ENCODE results near the gene FAM219B. TPM values are rescaled to one million over a fixed set of nuclear protein-coding genes. Genes with fewer than 3 reads are reported as not detected.

The FAM219B gene
- total and polyA plus RNA-seq, 2 experiments from 2014 or later: 28.8 to 61.4 TPM

DNA sequence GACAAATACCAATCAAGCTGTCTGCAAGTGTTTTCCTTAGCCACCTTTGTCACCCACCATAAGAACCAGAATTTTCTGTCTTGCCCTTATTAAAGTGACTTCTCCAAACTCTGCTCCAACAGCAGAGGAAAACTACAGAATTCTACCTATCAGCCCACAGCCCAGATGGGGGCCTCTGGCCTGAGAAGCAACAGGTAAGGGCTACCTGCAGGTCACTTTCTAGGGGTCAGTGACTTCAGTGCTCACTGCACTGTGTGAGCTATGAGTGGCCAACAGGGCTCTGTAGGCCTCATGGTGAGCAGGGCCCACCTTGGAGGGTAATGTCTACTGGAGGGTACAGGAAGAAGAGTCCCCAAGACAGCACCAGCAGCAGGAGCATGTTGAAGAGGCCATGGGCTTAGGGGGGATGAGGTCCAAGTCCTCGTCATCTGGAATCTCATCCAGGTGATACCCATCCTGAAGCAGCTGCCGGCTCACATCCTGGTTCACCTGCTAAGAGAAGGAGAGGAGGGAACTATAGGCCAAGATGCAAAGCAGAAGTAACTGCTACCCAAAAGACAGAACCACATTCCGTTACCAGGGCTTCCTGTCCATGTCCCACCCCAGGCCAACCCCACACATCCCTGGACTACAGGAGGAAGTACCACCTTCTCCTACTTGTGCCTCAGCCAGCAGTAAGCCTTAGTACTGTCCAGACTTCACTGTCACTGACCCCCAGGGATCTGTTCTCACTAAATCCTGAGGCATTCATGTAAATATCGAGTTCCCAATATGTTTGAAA is 4.2 kb downstream of the FAM219B start:
- no peak for TF ChIP-seq CTCF (conservative IDR thresholded peaks at IDR 0.05; ENCODE audit: low read depth in 2 of 2)
- TF ChIP-seq EZH2phosphoT487 (IDR thresholded peaks at IDR 0.05; ENCODE audit: unreplicated experiment): no peak
- TF ChIP-seq EZH2 (IDR thresholded peaks at IDR 0.05; ENCODE audit: low read depth, unreplicated experiment): no peak
- no peak for TF ChIP-seq REST (IDR thresholded peaks at IDR 0.05; ENCODE audit: unreplicated experiment)
- no peak for TF ChIP-seq NANOG (IDR thresholded peaks at IDR 0.05; ENCODE audit: borderline replicate concordance)
- no peak for TF ChIP-seq ZNF114 (CRISPR knock-in tag; IDR thresholded peaks at IDR 0.05)
- TF ChIP-seq, protein P1, sequence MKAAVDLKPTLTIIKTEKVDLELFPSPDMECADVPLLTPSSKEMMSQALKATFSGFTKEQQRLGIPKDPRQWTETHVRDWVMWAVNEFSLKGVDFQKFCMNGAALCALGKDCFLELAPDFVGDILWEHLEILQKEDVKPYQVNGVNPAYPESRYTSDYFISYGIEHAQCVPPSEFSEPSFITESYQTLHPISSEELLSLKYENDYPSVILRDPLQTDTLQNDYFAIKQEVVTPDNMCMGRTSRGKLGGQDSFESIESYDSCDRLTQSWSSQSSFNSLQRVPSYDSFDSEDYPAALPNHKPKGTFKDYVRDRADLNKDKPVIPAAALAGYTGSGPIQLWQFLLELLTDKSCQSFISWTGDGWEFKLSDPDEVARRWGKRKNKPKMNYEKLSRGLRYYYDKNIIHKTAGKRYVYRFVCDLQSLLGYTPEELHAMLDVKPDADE (IDR thresholded peaks at IDR 0.05): no peak
- TF ChIP-seq, protein P2, sequence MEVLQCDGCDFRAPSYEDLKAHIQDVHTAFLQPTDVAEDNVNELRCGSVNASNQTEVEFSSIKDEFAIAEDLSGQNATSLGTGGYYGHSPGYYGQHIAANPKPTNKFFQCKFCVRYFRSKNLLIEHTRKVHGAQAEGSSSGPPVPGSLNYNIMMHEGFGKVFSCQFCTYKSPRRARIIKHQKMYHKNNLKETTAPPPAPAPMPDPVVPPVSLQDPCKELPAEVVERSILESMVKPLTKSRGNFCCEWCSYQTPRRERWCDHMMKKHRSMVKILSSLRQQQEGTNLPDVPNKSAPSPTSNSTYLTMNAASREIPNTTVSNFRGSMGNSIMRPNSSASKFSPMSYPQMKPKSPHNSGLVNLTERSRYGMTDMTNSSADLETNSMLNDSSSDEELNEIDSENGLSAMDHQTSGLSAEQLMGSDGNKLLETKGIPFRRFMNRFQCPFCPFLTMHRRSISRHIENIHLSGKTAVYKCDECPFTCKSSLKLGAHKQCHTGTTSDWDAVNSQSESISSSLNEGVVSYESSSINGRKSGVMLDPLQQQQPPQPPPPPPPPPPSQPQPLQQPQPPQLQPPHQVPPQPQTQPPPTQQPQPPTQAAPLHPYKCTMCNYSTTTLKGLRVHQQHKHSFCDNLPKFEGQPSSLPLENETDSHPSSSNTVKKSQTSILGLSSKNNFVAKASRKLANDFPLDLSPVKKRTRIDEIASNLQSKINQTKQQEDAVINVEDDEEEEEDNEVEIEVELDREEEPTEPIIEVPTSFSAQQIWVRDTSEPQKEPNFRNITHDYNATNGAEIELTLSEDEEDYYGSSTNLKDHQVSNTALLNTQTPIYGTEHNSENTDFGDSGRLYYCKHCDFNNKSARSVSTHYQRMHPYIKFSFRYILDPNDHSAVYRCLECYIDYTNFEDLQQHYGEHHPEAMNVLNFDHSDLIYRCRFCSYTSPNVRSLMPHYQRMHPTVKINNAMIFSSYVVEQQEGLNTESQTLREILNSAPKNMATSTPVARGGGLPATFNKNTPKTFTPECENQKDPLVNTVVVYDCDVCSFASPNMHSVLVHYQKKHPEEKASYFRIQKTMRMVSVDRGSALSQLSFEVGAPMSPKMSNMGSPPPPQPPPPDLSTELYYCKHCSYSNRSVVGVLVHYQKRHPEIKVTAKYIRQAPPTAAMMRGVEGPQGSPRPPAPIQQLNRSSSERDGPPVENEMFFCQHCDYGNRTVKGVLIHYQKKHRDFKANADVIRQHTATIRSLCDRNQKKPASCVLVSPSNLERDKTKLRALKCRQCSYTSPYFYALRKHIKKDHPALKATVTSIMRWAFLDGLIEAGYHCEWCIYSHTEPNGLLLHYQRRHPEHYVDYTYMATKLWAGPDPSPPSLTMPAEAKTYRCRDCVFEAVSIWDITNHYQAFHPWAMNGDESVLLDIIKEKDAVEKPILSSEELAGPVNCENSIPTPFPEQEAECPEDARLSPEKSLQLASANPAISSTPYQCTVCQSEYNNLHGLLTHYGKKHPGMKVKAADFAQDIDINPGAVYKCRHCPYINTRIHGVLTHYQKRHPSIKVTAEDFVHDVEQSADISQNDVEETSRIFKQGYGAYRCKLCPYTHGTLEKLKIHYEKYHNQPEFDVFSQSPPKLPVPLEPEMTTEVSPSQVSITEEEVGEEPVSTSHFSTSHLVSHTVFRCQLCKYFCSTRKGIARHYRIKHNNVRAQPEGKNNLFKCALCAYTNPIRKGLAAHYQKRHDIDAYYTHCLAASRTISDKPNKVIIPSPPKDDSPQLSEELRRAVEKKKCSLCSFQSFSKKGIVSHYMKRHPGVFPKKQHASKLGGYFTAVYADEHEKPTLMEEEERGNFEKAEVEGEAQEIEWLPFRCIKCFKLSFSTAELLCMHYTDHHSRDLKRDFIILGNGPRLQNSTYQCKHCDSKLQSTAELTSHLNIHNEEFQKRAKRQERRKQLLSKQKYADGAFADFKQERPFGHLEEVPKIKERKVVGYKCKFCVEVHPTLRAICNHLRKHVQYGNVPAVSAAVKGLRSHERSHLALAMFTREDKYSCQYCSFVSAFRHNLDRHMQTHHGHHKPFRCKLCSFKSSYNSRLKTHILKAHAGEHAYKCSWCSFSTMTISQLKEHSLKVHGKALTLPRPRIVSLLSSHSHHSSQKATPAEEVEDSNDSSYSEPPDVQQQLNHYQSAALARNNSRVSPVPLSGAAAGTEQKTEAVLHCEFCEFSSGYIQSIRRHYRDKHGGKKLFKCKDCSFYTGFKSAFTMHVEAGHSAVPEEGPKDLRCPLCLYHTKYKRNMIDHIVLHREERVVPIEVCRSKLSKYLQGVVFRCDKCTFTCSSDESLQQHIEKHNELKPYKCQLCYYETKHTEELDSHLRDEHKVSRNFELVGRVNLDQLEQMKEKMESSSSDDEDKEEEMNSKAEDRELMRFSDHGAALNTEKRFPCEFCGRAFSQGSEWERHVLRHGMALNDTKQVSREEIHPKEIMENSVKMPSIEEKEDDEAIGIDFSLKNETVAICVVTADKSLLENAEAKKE (CRISPR knock-in tag; IDR thresholded peaks at IDR 0.05): no peak
- no peak for TF ChIP-seq JUNB (IDR thresholded peaks at IDR 0.05; ENCODE audit: unreplicated experiment)
- TF ChIP-seq CREB1 (CRISPR knock-in tag; IDR thresholded peaks at IDR 0.05; ENCODE audit: low read depth): no peak
- peaks cover 7% of the 10 kb centered on the region; the same call in 1 of the 2 replicates for H4K20me1 ChIP-seq (replicated peaks; ENCODE audit: insufficient read depth)
- no peak for ATAC-seq
- Mint-ChIP-seq H3K36me3 (ENCODE audit: low read depth) (peaks cover 79% of the 10 kb centered on the region), H3K27me3 (ENCODE audit: insufficient read depth, low read depth, poor library complexity) (peaks cover 13% of the 10 kb centered on the region), H3K27ac (no peak overlapping the region), H3K4me1 (peaks cover 14% of the 10 kb centered on the region), H3K4me3 (no peak overlapping the region), H3K9me3 (no peaks in the 10 kb centered on the region)
- peaks cover 24% of the 10 kb centered on the region for H3K36me3 ChIP-seq (ENCODE audit: insufficient read depth)
- H3K79me2 ChIP-seq (replicated peaks; ENCODE audit: insufficient read depth): peaks cover 13% of the 10 kb centered on the region
- no peak for DNase-seq (ENCODE audit: low spot score)
- peaks cover 17% of the 10 kb centered on the region; the same call in 1 of the 2 replicates for H3F3A ChIP-seq (replicated peaks; ENCODE audit: low read depth)
- no peaks in the 10 kb centered on the region for H3K9me2 ChIP-seq (ENCODE audit: insufficient read depth)
- peaks cover 6% of the 10 kb centered on the region for H3K4me1 ChIP-seq (ENCODE audit: insufficient read depth)
- no peak overlapping the region for H3K27ac ChIP-seq (ENCODE audit: low read depth)
- H2AFZ ChIP-seq: no peak overlapping the region
- no peaks in the 10 kb centered on the region for H3K27me3 ChIP-seq (ENCODE audit: insufficient read depth)
- no peak overlapping the region for H3K4me2 ChIP-seq
- no peak overlapping the region for H3K4me3 ChIP-seq
